ENCODE results near the gene PCDHGB6.

The PCDHGB6 gene

DNA sequence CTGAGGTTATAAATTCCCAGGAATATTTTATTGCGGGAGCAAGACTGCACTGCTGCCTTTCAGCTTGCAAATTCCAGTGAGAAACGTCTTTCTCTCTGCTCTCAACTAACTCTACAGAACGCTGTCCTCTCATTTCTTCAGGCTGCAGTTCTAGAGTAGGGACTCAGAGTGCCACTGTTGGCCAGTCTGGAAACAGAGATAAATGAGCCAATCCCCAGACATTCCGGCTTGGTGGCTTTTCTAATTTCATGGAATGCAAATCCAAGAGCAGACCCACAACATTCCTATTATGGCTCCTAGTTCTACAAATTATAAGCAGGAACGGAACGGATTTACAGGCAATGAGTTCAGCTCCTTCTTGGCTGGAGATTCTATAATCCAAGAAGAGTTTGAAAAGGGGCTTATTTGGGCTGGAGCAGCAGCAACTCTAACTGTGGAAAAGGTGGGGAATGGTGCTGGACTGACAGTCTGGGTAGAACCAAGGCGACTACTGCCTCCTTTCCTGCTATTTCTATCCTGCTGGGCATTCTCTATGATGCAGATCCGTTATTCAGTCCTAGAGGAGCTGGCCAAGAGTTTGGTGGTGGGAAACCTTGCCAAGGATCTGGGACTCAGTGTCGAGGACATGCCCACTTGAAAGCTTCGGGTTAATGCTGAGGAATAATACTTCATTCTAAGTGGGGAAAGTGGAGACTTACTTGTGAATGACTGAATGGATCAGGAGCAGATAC, 31.8 kb downstream of the PCDHGB6 start:
- H3K9me3 ChIP-seq (ENCODE audit: control extremely low read depth in 1 of 5, control insufficient read depth in 4 of 5, insufficient read depth in 2 of 5, low read depth in 1 of 5, low read length in 4 of 5), result peaks cover 0 to 41% (median 13%) of the 10 kb centered on the region in 5 experiments
- DNase-seq, result no peak
- CTCF ChIA-PET, result interaction anchor here (0.7 to 1.7 kb wide), 4 partner anchors 11 to 125 kb away, joined by 3 to 4 read pairs (median 3); no protein-coding TSS in a partner anchor
- no peaks in the 10 kb centered on the region for H3K36me3 ChIP-seq (ENCODE audit: control insufficient read depth in 4 of 4, insufficient read depth in 4 of 4, low read length in 3 of 4)
- H3K4me1 ChIP-seq (ENCODE audit: control extremely low read depth in 1 of 4, control insufficient read depth in 4 of 4, insufficient read depth in 4 of 4, low read length in 3 of 4), result no peaks in the 10 kb centered on the region
- H3K27ac ChIP-seq (ENCODE audit: insufficient read depth in 1 of 2, low read depth in 1 of 2, low read length in 2 of 2, poor library complexity in 1 of 2, severe bottlenecking in 2 of 2), result no peak overlapping the region
- POLR2A ChIA-PET, result no interaction called here
- 78% methylated on average over 9 of the region's 10 CpGs for WGBS (ENCODE audit: insufficient coverage)
- no peak overlapping the region for H3K4me3 ChIP-seq (ENCODE audit: control insufficient read depth in 1 of 7, extremely low read depth in 1 of 7, insufficient read depth in 4 of 7, low read depth in 2 of 7, low read length in 6 of 7)
- H3K27me3 ChIP-seq (replicated peaks in 2 of 5; ENCODE audit: control insufficient read depth in 4 of 5, insufficient read depth in 5 of 5, low read length in 4 of 5), result peaks cover 0 to 12% (median 1%) of the 10 kb centered on the region in 5 experiments

DNA sequence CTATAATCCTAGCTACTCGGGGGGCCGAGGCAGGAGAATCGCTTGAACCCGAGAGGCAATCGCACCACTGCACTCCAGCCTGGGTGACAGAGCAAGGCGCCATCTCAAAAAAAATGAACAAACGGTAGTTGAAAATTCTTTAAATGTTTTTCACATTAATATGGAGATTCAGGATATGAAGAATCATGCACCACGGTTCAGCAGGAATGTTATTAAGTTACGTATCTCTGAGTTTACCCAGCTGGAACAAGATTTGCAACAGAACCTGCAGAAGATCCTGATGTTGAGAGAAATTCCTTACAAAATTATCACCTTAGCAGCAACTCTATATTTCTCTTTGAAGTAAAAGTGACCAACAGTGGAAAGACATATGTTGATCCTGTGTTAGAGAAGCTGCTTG, 32.5 kb downstream of the PCDHGB6 start:
- Histone ChIP-seq H3K27ac (ENCODE audit: insufficient read depth in 1 of 2, low read depth in 1 of 2, low read length in 2 of 2, poor library complexity in 1 of 2, severe bottlenecking in 2 of 2) (no peak overlapping the region), H3K4me1 (ENCODE audit: control extremely low read depth in 1 of 4, control insufficient read depth in 4 of 4, insufficient read depth in 4 of 4, low read length in 3 of 4) (no peaks in the 10 kb centered on the region), H3K27me3 (replicated peaks in 2 of 5; ENCODE audit: control insufficient read depth in 4 of 5, insufficient read depth in 5 of 5, low read length in 4 of 5) (peaks cover 0 to 12% (median 1%) of the 10 kb centered on the region in 5 experiments), H3K9me3 (ENCODE audit: control extremely low read depth in 1 of 5, control insufficient read depth in 4 of 5, insufficient read depth in 2 of 5, low read depth in 1 of 5, low read length in 4 of 5) (peaks cover 0 to 43% (median 13%) of the 10 kb centered on the region in 5 experiments), H3K4me3 (ENCODE audit: control insufficient read depth in 1 of 7, extremely low read depth in 1 of 7, insufficient read depth in 4 of 7, low read depth in 2 of 7, low read length in 6 of 7) (no peak overlapping the region), H3K36me3 (ENCODE audit: control insufficient read depth in 4 of 4, insufficient read depth in 4 of 4, low read length in 3 of 4) (no peaks in the 10 kb centered on the region)
- no peak for DNase-seq
- ChIA-PET POLR2A (no interaction called here), CTCF (interaction anchor here (0.7 kb wide), 1 partner anchor 12 kb away, joined by 3 read pairs; no protein-coding TSS in a partner anchor)
- WGBS (ENCODE audit: insufficient coverage), result 100% methylated on average over 3 of the region's 9 CpGs

DNA sequence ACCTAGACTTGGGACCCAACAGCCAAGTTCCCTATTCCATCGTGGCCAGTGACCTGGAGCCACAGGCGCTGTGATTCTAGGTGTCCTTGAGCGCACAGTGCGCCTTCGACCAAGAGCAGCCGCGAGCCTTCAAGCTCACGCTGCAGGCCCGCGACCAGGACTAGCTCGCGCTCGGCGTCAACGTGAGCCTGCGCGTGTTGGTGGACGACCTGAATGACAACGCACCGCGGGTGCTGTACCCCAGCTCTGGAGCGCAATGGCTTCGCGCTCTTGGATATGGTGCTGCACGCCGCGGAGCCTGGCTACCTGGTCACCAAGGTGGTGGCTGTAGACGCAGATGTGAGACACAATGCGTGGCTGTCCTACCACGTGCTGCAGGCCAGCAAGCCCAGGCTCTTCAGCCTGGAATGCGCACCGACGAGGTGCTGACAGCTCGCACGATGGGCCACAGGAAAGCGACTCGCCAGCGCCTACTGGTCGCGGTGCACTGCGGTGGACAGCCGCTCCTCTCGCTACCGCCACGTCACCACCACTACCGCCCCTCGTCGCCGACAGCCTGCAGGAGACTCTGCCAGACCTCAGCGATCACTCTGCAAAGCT, 33.9 kb downstream of the PCDHGB6 start:
- CTCF ChIA-PET, result no interaction called here

More for the DNA sequence above, 33.9 kb downstream of the PCDHGB6 start:
- H3K27me3 ChIP-seq (replicated peaks in 2 of 5; ENCODE audit: control insufficient read depth in 4 of 5, insufficient read depth in 5 of 5, low read length in 4 of 5), result peaks cover 0 to 12% (median 0%) of the 10 kb centered on the region in 5 experiments
- no peak overlapping the region for H3K27ac ChIP-seq (ENCODE audit: insufficient read depth in 1 of 2, low read depth in 1 of 2, low read length in 2 of 2, poor library complexity in 1 of 2, severe bottlenecking in 2 of 2)
- no peaks in the 10 kb centered on the region for H3K4me1 ChIP-seq (ENCODE audit: control extremely low read depth in 1 of 4, control insufficient read depth in 4 of 4, insufficient read depth in 4 of 4, low read length in 3 of 4)
- POLR2A ChIA-PET, result no interaction called here
- H3K36me3 ChIP-seq (ENCODE audit: control insufficient read depth in 4 of 4, insufficient read depth in 4 of 4, low read length in 3 of 4), result no peaks in the 10 kb centered on the region
- 59% methylated on average over 49 of the region's 50 CpGs for WGBS (ENCODE audit: insufficient coverage)
- H3K9me3 ChIP-seq (ENCODE audit: control extremely low read depth in 1 of 5, control insufficient read depth in 4 of 5, insufficient read depth in 2 of 5, low read depth in 1 of 5, low read length in 4 of 5), result peaks cover 0 to 40% (median 13%) of the 10 kb centered on the region in 5 experiments
- H3K4me3 ChIP-seq (ENCODE audit: control insufficient read depth in 1 of 7, extremely low read depth in 1 of 7, insufficient read depth in 4 of 7, low read depth in 2 of 7, low read length in 6 of 7), result no peak overlapping the region
- DNase-seq, result no peak

All from common myeloid progenitor, CD34-positive (primary cell).